Posterior vena cava (tissue), 2 donors: ENCODE measurements around the gene LRAT. TPM values are rescaled to one million over a fixed set of nuclear protein-coding genes. Genes with fewer than 3 reads are reported as not detected.

Experiments used
- DNase-seq: peaks from one replicate; pipeline ENCODE4 v3.0.0-alpha.2; 2020; ENCODE audit warnings: low spot score
- intact Hi-C, 2 donors: fragments of 100-400 bp; cut with DNase I; formaldehyde crosslinking; loops; one replicate each; pipeline versions ENCODE4 v1.14.1 to v1.14.2; 2022 to 2023
- total RNA-seq, 2 donors: library from RNA; stranded (reverse); fragmentation: NEBNext Ultra II Directional; extraction: Animal tissue kit (Norgen Biotek cat#: 25700); gene quantifications; one replicate each; pipeline ENCODE4 v1.2.1, GENCODE V29; 2021
- donor health status: DM: yes; HTN: yes; CAD: no.
- donor health status: DM: yes; HTN: yes; CAD: no.

The LRAT gene
- total RNA-seq, 2 donors from 2014 or later = 0.10 TPM; not detected in 1

DNA sequence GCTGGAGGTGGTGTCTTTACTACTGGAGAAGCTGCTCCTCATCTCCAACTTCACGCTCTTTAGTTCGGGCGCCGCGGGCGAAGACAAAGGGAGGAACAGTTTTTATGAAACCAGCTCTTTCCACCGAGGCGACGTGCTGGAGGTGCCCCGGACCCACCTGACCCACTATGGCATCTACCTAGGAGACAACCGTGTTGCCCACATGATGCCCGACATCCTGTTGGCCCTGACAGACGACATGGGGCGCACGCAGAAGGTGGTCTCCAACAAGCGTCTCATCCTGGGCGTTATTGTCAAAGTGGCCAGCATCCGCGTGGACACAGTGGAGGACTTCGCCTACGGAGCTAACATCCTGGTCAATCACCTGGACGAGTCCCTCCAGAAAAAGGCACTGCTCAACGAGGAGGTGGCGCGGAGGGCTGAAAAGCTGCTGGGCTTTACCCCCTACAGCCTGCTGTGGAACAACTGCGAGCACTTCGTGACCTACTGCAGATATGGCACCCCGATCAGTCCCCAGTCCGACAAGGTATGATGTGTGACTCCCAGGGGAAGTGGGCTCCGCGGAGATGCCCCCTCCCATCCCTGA is 634 bp downstream of the LRAT start:
- DNase-seq = no peak
- intact Hi-C loops = no loop called here

DNA sequence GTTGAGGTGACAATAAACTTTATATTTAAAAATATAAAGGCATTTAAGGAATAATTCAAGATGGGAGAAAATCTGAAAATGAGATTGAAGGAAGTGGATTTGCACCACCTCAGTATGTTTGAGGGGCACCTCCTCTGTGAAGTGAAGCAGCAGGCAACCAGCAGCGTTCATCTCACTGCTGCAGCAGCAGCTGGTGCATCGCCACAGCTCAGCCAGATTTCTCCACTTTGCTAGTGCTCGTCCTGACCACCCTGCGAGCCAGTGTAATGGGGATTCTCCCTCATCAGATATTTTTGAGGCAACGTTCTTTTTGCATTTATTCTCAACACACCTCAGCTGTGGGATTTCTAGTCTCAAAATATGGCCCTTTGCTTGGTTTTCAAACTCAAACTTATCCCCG is 13.9 kb downstream of the LRAT start:
- intact Hi-C loops = no loop called here
- DNase-seq = no peak

- intact Hi-C loops = no loop called here
- DNase-seq = no peak
Observed at GRCh38 chr4:154760895-154761294, 17.1 kb downstream of the LRAT start.

- no peak for DNase-seq
- intact Hi-C loops = no loop called here
Observed at GRCh38 chr4:154778264-154778663, 34.5 kb downstream of the LRAT start.

DNA sequence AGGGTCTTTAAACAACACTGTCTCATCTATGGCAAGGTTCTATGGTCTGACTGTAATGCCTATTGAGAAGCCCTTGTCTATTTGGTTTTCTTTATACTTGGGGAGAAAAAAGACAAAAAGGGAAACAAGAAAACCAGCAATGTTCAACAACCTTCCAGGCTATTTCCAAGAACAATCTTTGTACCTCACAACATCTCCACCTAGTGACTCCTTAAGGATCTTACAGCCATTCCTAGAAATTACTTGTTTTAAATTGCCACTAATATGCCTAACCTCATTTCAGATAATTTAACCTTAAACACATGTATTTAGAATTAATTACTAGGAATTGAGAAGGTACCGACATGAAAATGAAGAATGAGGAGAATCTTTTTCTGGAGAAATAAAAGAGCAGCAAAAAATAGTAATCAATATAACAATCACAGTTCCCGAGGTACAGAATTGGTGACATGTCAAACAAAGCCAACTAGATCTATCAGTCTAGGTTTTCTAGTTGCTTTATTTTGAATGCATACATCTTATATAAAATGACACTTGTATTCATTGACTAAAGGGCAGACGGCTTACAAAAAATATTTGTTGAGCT is 35.7 kb downstream of the LRAT start:
- intact Hi-C loops = no loop called here
- no peak for DNase-seq

- intact Hi-C loops = no loop called here
- no peak for DNase-seq
Observed at GRCh38 chr4:154781126-154781982, 37.6 kb downstream of the LRAT start, which contains the start of gene RBM46. RBM46 (plus strand) TSS chr4:154781272; CDS start chr4:154796753, 15,481 bp downstream.

DNA sequence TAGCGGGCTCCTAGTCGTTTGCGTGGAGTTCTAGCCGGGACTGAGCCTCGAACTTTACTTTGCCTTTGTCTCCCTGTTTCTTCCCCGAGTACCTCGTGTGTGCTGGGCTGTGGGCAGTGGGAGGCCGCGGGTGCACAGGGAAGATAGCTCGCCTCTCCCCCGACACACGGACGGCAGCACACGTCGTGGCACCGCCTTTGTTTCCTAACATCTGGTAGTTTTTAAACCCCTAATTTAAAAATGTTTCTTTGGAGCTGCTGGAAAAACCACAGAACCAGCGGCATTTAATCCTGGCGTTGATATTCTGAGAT is 38.1 kb downstream of the LRAT start:
- intact Hi-C loops = no loop called here
- no peak for DNase-seq

Other genes with a start within 250 kb of the LRAT start
- gene PLRG1, start 193.6 kb upstream of the LRAT start, total RNA-seq = 10 to 100 TPM; 66.8 to 69.5 TPM
- 1 to 10 TPM in 1 of 2 donors, not detected in 1; 1.5 TPM for gene FGB, start 181.0 kb upstream of the LRAT start, total RNA-seq
- gene FGA, start 153.3 kb upstream of the LRAT start, total RNA-seq = 1 to 10 TPM in 1 of 2 donors, not detected in 1; 1.6 TPM
- gene FGG, start 131.3 kb upstream of the LRAT start, total RNA-seq = under 1 TPM in 1 of 2 donors, not detected in 1; 0.88 TPM
- not detected for gene RBM46, start 37.3 kb downstream of the LRAT start, total RNA-seq